Neuronal stem cell (in vitro differentiated cells): ENCODE measurements around the gene SGF29.
"Not testable (repeated sequence)": the region's sequence is repeated elsewhere in the genome, so short reads cannot be mapped to it uniquely, and the experiment has no call there.

ENCODE experiments used
- DNase-seq: peaks from one replicate; pipeline ENCODE4 v3.0.0-alpha.2; 2013; ENCODE audit warnings: low spot score
- H2AFZ ChIP-seq: one replicate; pipeline ENCODE4 v1.6.1; 2013; ENCODE audit warnings: mild to moderate bottlenecking, low read length, inconsistent platforms
- H2AK5ac ChIP-seq: 2 replicates; pipeline ENCODE4 v1.6.1; 2013; ENCODE audit warnings: low read depth, mild to moderate bottlenecking, inconsistent platforms, low read length, moderate library complexity, mixed read lengths
- H2BK120ac ChIP-seq: 2 replicates; pipeline ENCODE4 v1.6.1; 2013; ENCODE audit warnings: low read depth, mild to moderate bottlenecking, inconsistent platforms, low read length, moderate library complexity, mixed read lengths
- H2BK12ac ChIP-seq: one replicate; pipeline ENCODE4 v1.6.1; 2013; ENCODE audit warnings: low read length, inconsistent platforms
- H2BK15ac ChIP-seq: 2 replicates; pipeline ENCODE4 v1.6.1; 2013; ENCODE audit warnings: mild to moderate bottlenecking, low read length, inconsistent platforms, mixed read lengths
- H2BK5ac ChIP-seq: one replicate; pipeline ENCODE4 v1.6.1; 2013; ENCODE audit warnings: inconsistent platforms, mild to moderate bottlenecking, low read length, moderate library complexity
- H3K14ac ChIP-seq: one replicate; pipeline ENCODE4 v1.6.1; 2013; ENCODE audit warnings: low read length, inconsistent platforms
- H3K18ac ChIP-seq: 2 replicates; pipeline ENCODE4 v1.6.1; 2013; ENCODE audit warnings: low read length, inconsistent platforms
- H3K23ac ChIP-seq: 2 replicates; pipeline ENCODE4 v1.6.1; 2013; ENCODE audit warnings: low read depth, mild to moderate bottlenecking, mixed read lengths, low read length, inconsistent platforms; ENCODE audit not compliant: poor library complexity
- H3K27ac ChIP-seq: replicated peaks from 3 replicates; pipeline ENCODE4 v1.5.1; 2013; ENCODE audit warnings: low read length, inconsistent platforms
- H3K27me3 ChIP-seq, 3 experiments: 2 replicates each; pipeline ENCODE4 v1.6.1; 2013; ENCODE audit warnings: low read length in 3 of 3, mild to moderate bottlenecking in 2 of 3, inconsistent platforms in 1 of 3, low read depth in 1 of 3, mixed read lengths in 1 of 3, moderate library complexity in 1 of 3; ENCODE audit not compliant: control insufficient read depth in 3 of 3, insufficient read depth in 3 of 3
- H3K36me3 ChIP-seq, 2 donors: replicated peaks in 1 of 2; 2 replicates each; pipeline ENCODE4 v1.6.1; 2013; ENCODE audit warnings: low read length in 2 of 2; ENCODE audit not compliant: control insufficient read depth in 2 of 2, insufficient read depth in 2 of 2
- H3K4ac ChIP-seq: 2 replicates; pipeline ENCODE4 v1.6.1; 2013; ENCODE audit warnings: inconsistent platforms, mild to moderate bottlenecking, low read length, moderate library complexity
- H3K4me1 ChIP-seq, 2 donors: 1 replicate in 1 of 2; 2 replicates in 1 of 2; pipeline ENCODE4 v1.6.1; 2013; ENCODE audit warnings: low read length in 2 of 2, low read depth in 1 of 2; ENCODE audit not compliant: control insufficient read depth in 2 of 2, insufficient read depth in 1 of 2
- H3K4me2 ChIP-seq: one replicate; pipeline ENCODE4 v1.6.1; 2013; ENCODE audit warnings: mild to moderate bottlenecking, low read length, inconsistent platforms; ENCODE audit not compliant: insufficient read depth, poor library complexity, severe bottlenecking
- H3K4me3 ChIP-seq, 2 donors: 2 replicates each; pipeline ENCODE4 v1.5.1; 2013; ENCODE audit warnings: low read length in 2 of 2, mild to moderate bottlenecking in 2 of 2, inconsistent platforms in 1 of 2, moderate library complexity in 1 of 2
- H3K79me1 ChIP-seq: one replicate; pipeline ENCODE4 v1.6.1; 2013; ENCODE audit warnings: low read depth, mild to moderate bottlenecking, inconsistent platforms, low read length, moderate library complexity
- H3K9ac ChIP-seq: one replicate; pipeline ENCODE4 v1.6.1; 2013; ENCODE audit warnings: mild to moderate bottlenecking, low read depth, low read length, inconsistent platforms; ENCODE audit not compliant: poor library complexity
- H3K9me3 ChIP-seq, 2 donors: replicated peaks in 1 of 2; 2 replicates each; pipeline versions ENCODE3 to v1.6.1; 2013; ENCODE audit warnings: low read length in 2 of 2, mild to moderate bottlenecking in 2 of 2, inconsistent platforms in 1 of 2, low read depth in 1 of 2, mixed read lengths in 1 of 2, moderate library complexity in 1 of 2; ENCODE audit not compliant: control insufficient read depth in 2 of 2, insufficient read depth in 1 of 2
- H4K8ac ChIP-seq: one replicate; pipeline ENCODE4 v1.6.1; 2013; ENCODE audit warnings: low read depth, mild to moderate bottlenecking, inconsistent platforms, low read length, moderate library complexity
- H4K91ac ChIP-seq: one replicate; pipeline ENCODE4 v1.6.1; 2013; ENCODE audit warnings: low read length, low read depth, mild to moderate bottlenecking, inconsistent platforms; ENCODE audit not compliant: poor library complexity
- WGBS, 2 donors: extraction: QIAGEN DNeasy Blood & Tissue Kit; methylation state at CpG; one replicate each; pipeline ENCODE4 v1.1.7; 2013; ENCODE audit warnings: missing lambda C conversion rate in 2 of 2, mixed read lengths in 1 of 2; ENCODE audit not compliant: insufficient read length in 2 of 2, insufficient replicate concordance in 1 of 2; ENCODE audit errors: extremely low coverage in 2 of 2; 5-methylcytosine and 5-hydroxymethylcytosine counted together

SGF29 gene

DNA sequence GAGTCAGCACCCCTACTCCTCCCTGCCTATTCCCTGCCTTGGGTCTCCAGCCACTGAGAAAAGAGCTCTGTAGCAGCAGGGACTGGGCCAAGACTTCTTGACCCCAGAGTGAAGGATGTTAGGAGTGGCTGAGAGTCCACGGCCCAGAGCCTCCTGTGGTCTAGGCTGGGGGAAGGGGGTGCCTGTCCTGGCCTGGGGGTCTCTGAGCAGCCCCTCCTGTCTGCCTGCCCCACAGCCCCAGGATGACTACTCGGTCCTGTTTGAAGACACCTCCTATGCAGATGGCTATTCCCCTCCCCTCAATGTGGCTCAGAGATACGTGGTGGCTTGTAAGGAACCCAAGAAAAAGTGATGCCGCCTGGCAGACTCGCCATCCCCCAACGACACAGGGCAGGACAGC lies 37.6 kb downstream of the SGF29 start:
- Histone ChIP-seq H4K8ac (no peak overlapping the region), H3K23ac (no peak overlapping the region), H2BK15ac (no peak overlapping the region), H3K27me3 (no peaks in the 10 kb centered on the region), H2AFZ (no peak overlapping the region), H3K14ac (peak overlapping the region; percentile 38), H3K79me1 (no peaks in the 10 kb centered on the region), H3K9me3 (no peaks in the 10 kb centered on the region), H3K18ac (no peak overlapping the region), H2BK5ac (no peak overlapping the region), H3K4me1 (peaks cover 0 to 2% of the 10 kb centered on the region in 2 donors), H2BK12ac (no peak overlapping the region), H2BK120ac (no peak overlapping the region), H3K27ac (no peak overlapping the region), H3K4me2 (no peak overlapping the region), H3K36me3 (peaks cover 22 to 56% of the 10 kb centered on the region in 2 donors), H3K4ac (no peak overlapping the region), H4K91ac (no peak overlapping the region), H3K4me3 (no peak overlapping the region), H2AK5ac (no peak overlapping the region), H3K9ac (no peak overlapping the region)
- WGBS, 2 donors: no CpG with 5 or more reads among the region's 6 CpGs
- no peak for DNase-seq

DNA sequence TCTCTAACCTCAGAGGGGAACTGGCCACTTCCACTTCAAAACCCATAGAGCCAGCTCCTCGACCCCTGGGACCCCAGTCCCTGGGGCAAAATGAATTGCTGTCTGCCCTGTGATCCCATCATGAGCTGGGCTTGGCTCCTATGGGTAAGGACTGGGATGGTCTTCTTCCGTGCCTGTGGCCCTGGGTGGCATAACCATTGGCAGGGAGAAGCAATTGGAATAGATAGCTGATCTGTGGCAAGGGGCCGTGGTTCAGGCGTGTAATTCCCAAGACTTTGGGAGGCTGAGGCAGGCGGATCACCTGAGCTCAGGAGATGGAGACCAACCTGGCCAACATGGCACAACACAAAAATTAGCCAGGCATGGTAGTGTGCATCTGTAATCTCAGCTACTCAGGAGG lies 38.8 kb downstream of the SGF29 start:
- Histone ChIP-seq H2AK5ac (no peak overlapping the region), H2BK12ac (no peak overlapping the region), H3K18ac (no peak overlapping the region), H3K4me2 (no peak overlapping the region), H3K27me3 (no peaks in the 10 kb centered on the region), H3K36me3 (peaks cover 20 to 45% of the 10 kb centered on the region in 2 donors), H3K9me3 (no peaks in the 10 kb centered on the region), H2BK15ac (no peak overlapping the region), H3K9ac (no peak overlapping the region), H2BK120ac (no peak overlapping the region), H3K27ac (no peak overlapping the region), H3K23ac (no peak overlapping the region), H2BK5ac (peak overlapping the region; percentile 39), H3K4me3 (no peak overlapping the region), H4K8ac (no peak overlapping the region), H3K4me1 (peaks cover 8 to 11% of the 10 kb centered on the region in 2 donors), H4K91ac (no peak overlapping the region), H3K14ac (no peak overlapping the region), H3K79me1 (no peaks in the 10 kb centered on the region), H3K4ac (no peak overlapping the region), H2AFZ (no peak overlapping the region)
- WGBS, 2 donors: no CpG with 5 or more reads among the region's 5 CpGs
- DNase-seq: no peak

DNA sequence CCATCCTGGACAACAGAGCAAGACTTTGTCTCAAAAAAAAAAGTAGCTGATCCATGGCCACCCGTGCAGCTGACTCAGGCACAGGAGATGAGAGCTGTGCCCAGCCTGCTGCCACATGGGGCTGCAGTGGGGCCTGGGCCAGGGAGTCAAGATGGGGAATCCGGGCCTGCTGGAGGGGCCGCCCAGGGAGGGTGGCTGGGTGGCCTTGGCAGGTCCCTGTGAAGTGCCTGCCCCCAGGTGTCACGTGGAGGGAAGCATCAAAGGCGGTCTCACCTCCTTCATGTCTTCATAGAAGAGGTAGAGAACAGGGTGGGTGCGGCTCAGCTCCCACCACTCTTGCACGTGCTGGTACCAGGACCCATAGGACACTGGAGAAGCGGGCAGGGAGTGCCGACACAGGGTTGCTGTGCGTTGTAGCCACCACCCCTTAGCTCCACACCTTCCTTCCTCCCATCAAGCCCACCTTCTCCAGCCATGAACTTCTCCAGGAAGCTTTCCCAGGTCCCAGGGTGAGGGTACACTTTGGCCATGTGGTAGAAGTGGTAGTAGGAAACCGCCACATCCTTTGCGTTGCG lies 39.3 kb downstream of the SGF29 start:
- Histone ChIP-seq H2BK12ac (no peak overlapping the region), H2BK120ac (no peak overlapping the region), H2AFZ (no peak overlapping the region), H3K36me3 (peaks cover 20 to 41% of the 10 kb centered on the region in 2 donors), H3K4me3 (no peak overlapping the region), H3K9me3 (no peaks in the 10 kb centered on the region), H3K27me3 (no peaks in the 10 kb centered on the region), H3K4me1 (peaks cover 11 to 15% of the 10 kb centered on the region in 2 donors), H2AK5ac (no peak overlapping the region), H4K91ac (no peak overlapping the region), H3K18ac (no peak overlapping the region), H3K23ac (no peak overlapping the region), H4K8ac (no peak overlapping the region), H2BK5ac (peak overlapping the region; percentile 39), H3K14ac (peak overlapping the region; percentile 63), H3K4me2 (no peak overlapping the region), H3K27ac (no peak overlapping the region), H3K9ac (no peak overlapping the region), H2BK15ac (no peak overlapping the region), H3K79me1 (no peaks in the 10 kb centered on the region), H3K4ac (peak overlapping the region; percentile 37)
- DNase-seq: no peak
- no CpG with 5 or more reads among the region's 13 CpGs for WGBS, 2 donors

DNA sequence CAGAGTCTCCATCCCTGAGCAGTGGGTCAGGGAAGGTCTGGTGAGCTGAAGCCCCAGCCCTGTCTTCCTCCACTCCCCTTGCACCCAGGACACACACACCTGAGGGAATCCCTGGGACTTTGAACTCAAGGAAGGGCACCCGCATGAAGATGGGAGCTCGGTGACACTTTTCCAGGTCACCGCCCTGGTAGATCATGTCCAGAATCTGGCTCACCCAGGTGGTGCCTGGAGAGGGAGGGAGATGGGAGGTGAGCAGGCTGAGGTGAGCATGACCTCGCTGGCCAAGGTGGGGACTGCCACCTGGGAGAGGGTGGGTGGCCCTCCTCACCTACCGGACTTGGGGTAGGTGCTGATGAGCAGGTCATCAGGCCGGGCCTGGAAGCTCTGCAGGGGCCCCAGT lies 41.7 kb downstream of the SGF29 start:
- H2BK15ac ChIP-seq, H3K4me3 ChIP-seq, H4K91ac ChIP-seq, H3K79me1 ChIP-seq, H3K4me2 ChIP-seq, H2BK5ac ChIP-seq, H3K18ac ChIP-seq, H3K4ac ChIP-seq, H4K8ac ChIP-seq, H3K23ac ChIP-seq, H2BK120ac ChIP-seq, H3K9ac ChIP-seq, H2AFZ ChIP-seq, H2AK5ac ChIP-seq, H2BK12ac ChIP-seq, H3K27me3 ChIP-seq, H3K27ac ChIP-seq, H3K14ac ChIP-seq, H3K9me3 ChIP-seq, DNase-seq: not testable (repeated sequence)
- no CpG with 5 or more reads among the region's 6 CpGs for WGBS, 2 donors
- Histone ChIP-seq H3K36me3 (peaks cover 8 to 18% of the 10 kb centered on the region in 2 donors), H3K4me1 (peaks cover 11 to 17% of the 10 kb centered on the region in 2 donors)
